COR-L47 (cell line): ENCODE data around the gene NCAPH2.

Experiments used
- DNase-seq: peaks from one replicate; lab custom pipeline; 2025; lab: John Stamatoyannopoulos, UW

Gene NCAPH2

DNA sequence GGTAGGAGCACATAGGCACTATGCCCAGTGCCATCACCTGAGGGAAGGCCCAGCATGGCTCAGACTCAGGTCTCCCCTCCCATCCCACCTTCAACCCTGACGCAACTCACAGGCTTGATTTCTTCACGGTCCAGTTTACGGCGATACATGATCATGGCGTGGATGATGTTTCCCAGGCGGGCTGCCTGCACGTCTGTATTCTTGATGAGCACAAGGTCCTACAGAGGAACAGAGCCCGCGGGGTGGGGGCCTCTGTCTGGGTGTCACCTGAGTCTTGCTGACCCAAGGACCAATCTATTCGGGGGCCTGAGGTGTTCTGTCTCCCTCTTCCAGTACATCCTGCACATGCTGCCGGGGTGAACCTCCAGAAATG lies 66.3 kb downstream of the NCAPH2 start:
- no peak for DNase-seq
